K562 (cell line): ENCODE measurements around the gene CEP57. TPM values are rescaled to one million over a fixed set of nuclear protein-coding genes. Genes with fewer than 3 reads are reported as not detected.

Source experiments
- BMI1 ChIP-seq: fragments of 150-350 bp; IDR thresholded peaks from 2 replicates; pipeline ENCODE4 v1.6.1; 2014; ENCODE audit warnings: low read length
- FOXM1 ChIP-seq, 2 experiments: fragments of 450-650 bp in 1 of 2; sonication (generic) in 1 of 2; formaldehyde crosslinking in 1 of 2; IDR thresholded peaks; 2 replicates each; pipeline versions ENCODE4 v1.6.1 to v1.9.0; 2017 to 2022; ENCODE audit warnings: low read depth in 2 of 2, mild to moderate bottlenecking in 2 of 2, missing genetic modification reagents in 1 of 2, moderate library complexity in 1 of 2
- MED1 ChIP-seq: sonication (generic); formaldehyde crosslinking; IDR thresholded peaks from 2 replicates; pipeline ENCODE4 v1.8.1; 2023; ENCODE audit warnings: missing genetic modification reagents, borderline replicate concordance
- NCOA1 ChIP-seq: fragments of 450-650 bp; IDR thresholded peaks from 2 replicates; pipeline ENCODE4 v1.6.1; 2016; ENCODE audit warnings: low read depth
- PTBP1 ChIP-seq: fragments of 200-400 bp; formaldehyde crosslinking; IDR thresholded peaks from 2 replicates; pipeline ENCODE4 v1.6.1; 2017; ENCODE audit warnings: low read depth, low read length
- RBFOX2 ChIP-seq: fragments of 200-400 bp; formaldehyde crosslinking; IDR thresholded peaks from 2 replicates; pipeline ENCODE4 v1.6.1; 2017; ENCODE audit warnings: low read depth, mild to moderate bottlenecking, low read length, moderate library complexity
- XRCC3 ChIP-seq: fragments of 450-650 bp; IDR thresholded peaks from 2 replicates; pipeline ENCODE4 v1.6.1; 2017; ENCODE audit warnings: mild to moderate bottlenecking, moderate library complexity
- ZC3H11A ChIP-seq: IDR thresholded peaks from 2 replicates; pipeline ENCODE4 v1.6.1; 2012; ENCODE audit warnings: low read depth, low read length, improper control_type of control experiment
- ZNF239 ChIP-seq: fragments of 250-450 bp; sonication (Bioruptor Pico); IDR thresholded peaks from 2 replicates; pipeline ENCODE4 v1.4.0; 2020; ENCODE audit warnings: mild to moderate bottlenecking
- ZNF444 ChIP-seq: fragments of 250-450 bp; sonication (Bioruptor Pico); IDR thresholded peaks from 2 replicates; pipeline ENCODE4 v1.4.0; 2020; ENCODE audit warnings: mild to moderate bottlenecking, moderate library complexity
- ZNF780A ChIP-seq: fragments of 250-450 bp; sonication (Bioruptor Pico); IDR thresholded peaks from 2 replicates; pipeline ENCODE4 v1.5.0; 2021; ENCODE audit warnings: mild to moderate bottlenecking
- ZNF830 ChIP-seq: fragments of 250-450 bp; sonication (Bioruptor Pico); IDR thresholded peaks from 2 replicates; pipeline ENCODE4 v1.5.0; 2021; ENCODE audit warnings: mild to moderate bottlenecking
- polyA plus RNA-seq, 8 experiments: library from polyadenylated mRNA; depleted of rRNA in 4 of 8; stranded (reverse) in 5 of 8; unstranded in 3 of 8; fragments of >200 nt; fragmentation: Nextera tagmentation in 2 of 8; fragmentation: Illumina TruSeq in 1 of 8; extraction: Ambion mirVana in 2 of 8; extraction: Trizol in 1 of 8; gene quantifications; 2 replicates each; pipeline versions ENCODE4 v1.2.1 to v1.2.3, GENCODE V29; 2011 to 2014; ENCODE audit warnings: inconsistent platforms in 1 of 8, missing spikeins in 1 of 8
- total RNA-seq, 7 experiments: library from RNA; depleted of rRNA in 6 of 7; stranded (reverse); fragments of >200 nt in 6 of 7; fragmentation: Illumina TruSeq in 2 of 7; extraction: Trizol in 2 of 7; gene quantifications; 2 replicates each; pipeline versions ENCODE4 v1.2.1 to v1.2.3, GENCODE V29; 2011 to 2021; ENCODE audit warnings: low replicate concordance in 1 of 7
- TF ChIP-seq, protein P1 (sequence below): IDR thresholded peaks from 3 replicates; pipeline ENCODE4 v1.6.1; 2011; ENCODE audit warnings: borderline replicate concordance, mild to moderate bottlenecking; ENCODE audit not compliant: insufficient read length, insufficient read depth
- TF ChIP-seq, protein P2 (sequence below): fragments of 450-650 bp; formaldehyde crosslinking; IDR thresholded peaks from 2 replicates; pipeline ENCODE4 v1.4.0; 2022; ENCODE audit warnings: mild to moderate bottlenecking, moderate library complexity
- TF ChIP-seq, protein P3 (sequence below): sonication (generic); formaldehyde crosslinking; IDR thresholded peaks from 2 replicates; pipeline ENCODE4 v1.8.0; 2022; ENCODE audit warnings: mild to moderate bottlenecking, missing genetic modification reagents
- TF ChIP-seq, protein P4 (sequence below): fragments of 450-650 bp; IDR thresholded peaks from 2 replicates; pipeline ENCODE4 v1.6.1; 2016
- TF ChIP-seq, protein P5 (sequence below), 2 experiments: fragments of 450-650 bp; IDR thresholded peaks; 2 replicates each; pipeline ENCODE4 v1.6.1; 2018; ENCODE audit warnings: mild to moderate bottlenecking in 2 of 2, low read depth in 1 of 2; ENCODE audit not compliant: partially characterized antibody in 2 of 2

The CEP57 gene
- total and polyA plus RNA-seq, 9 of the 15 experiments (the other 6 are each of a cell fraction or from before 2014, with no cell fraction given) = 25.1 to 88.1 (median 65.2) TPM

DNA sequence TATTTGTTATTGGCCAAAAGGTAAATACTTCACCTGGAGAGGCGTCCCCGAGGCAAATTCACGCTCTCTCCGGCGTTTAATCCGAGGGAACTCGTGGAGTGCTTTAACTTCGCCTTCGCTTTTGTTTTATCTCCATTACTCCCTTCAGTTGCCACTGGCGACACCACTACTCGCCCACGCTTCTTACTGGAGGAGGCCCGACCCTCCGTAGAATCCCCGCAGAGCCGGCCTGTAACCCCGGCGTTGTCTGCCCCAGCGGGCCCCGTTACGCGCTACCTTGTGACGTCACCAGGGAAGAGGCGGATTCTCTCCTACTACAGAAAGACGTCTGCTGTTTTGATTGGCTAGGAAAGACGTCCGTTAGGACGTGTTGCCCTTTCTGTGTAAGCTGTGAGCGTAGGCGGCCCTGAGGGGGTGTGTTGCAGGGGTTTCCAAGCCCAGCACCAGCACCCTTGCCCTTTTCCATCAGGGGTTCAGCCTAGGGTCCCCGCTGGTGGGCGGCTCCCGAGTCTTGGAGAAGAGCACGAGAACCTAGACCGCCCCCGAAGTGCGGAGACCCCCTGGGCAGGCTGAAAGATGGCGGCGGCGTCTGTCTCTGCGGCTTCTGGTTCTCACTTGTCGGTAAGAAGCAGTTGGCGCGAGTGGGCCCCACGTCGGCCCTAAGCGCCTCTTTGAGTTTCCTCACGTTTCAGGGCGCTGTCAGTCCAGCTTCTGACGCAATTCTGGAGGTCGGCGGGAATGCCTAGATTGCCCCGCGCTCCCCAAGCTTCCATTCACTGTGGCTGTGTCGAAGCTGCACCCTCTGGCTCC is at the start of gene CEP57 (continued):
- TF ChIP-seq, protein P1, sequence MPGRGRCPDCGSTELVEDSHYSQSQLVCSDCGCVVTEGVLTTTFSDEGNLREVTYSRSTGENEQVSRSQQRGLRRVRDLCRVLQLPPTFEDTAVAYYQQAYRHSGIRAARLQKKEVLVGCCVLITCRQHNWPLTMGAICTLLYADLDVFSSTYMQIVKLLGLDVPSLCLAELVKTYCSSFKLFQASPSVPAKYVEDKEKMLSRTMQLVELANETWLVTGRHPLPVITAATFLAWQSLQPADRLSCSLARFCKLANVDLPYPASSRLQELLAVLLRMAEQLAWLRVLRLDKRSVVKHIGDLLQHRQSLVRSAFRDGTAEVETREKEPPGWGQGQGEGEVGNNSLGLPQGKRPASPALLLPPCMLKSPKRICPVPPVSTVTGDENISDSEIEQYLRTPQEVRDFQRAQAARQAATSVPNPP = no peak
- 0 out of 2 replicates have a peak, but pooled peaks have one; percentile 26 for TF ChIP-seq ZNF830
- peak; percentile 62; the same call in 1 of the 2 replicates for TF ChIP-seq NCOA1
- TF ChIP-seq, protein P2, sequence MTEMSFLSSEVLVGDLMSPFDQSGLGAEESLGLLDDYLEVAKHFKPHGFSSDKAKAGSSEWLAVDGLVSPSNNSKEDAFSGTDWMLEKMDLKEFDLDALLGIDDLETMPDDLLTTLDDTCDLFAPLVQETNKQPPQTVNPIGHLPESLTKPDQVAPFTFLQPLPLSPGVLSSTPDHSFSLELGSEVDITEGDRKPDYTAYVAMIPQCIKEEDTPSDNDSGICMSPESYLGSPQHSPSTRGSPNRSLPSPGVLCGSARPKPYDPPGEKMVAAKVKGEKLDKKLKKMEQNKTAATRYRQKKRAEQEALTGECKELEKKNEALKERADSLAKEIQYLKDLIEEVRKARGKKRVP (CRISPR knock-in tag) = no peak; the same call in 1 of the 2 replicates
- no peak for TF ChIP-seq ZNF239
- TF ChIP-seq, protein P3, sequence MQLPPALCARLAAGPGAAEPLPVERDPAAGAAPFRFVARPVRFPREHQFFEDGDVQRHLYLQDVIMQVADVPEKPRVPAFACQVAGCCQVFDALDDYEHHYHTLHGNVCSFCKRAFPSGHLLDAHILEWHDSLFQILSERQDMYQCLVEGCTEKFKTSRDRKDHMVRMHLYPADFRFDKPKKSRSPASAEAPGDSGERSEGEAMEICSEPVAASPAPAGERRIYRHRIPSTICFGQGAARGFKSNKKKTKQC (CRISPR knock-in tag) = no peak
- TF ChIP-seq ZNF444 = no peak
- TF ChIP-seq XRCC3 = no peak
- TF ChIP-seq FOXM1 (IDR thresholded peaks at IDR 0.05; ENCODE audit: low read depth) = 0 out of 2 replicates have a peak, but pooled peaks have one; percentile 7
- TF ChIP-seq FOXM1 (CRISPR knock-in tag; IDR thresholded peaks at IDR 0.05; ENCODE audit: low read depth) = no peak
- TF ChIP-seq ZNF780A (CRISPR knock-in tag) = no peak
- no peak for TF ChIP-seq ZC3H11A
- TF ChIP-seq MED1 (CRISPR knock-in tag) = no peak
- TF ChIP-seq, protein P4, sequence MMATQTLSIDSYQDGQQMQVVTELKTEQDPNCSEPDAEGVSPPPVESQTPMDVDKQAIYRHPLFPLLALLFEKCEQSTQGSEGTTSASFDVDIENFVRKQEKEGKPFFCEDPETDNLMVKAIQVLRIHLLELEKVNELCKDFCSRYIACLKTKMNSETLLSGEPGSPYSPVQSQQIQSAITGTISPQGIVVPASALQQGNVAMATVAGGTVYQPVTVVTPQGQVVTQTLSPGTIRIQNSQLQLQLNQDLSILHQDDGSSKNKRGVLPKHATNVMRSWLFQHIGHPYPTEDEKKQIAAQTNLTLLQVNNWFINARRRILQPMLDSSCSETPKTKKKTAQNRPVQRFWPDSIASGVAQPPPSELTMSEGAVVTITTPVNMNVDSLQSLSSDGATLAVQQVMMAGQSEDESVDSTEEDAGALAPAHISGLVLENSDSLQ = peak; percentile 98
- peak; percentile 75 for TF ChIP-seq RBFOX2
- no peak for TF ChIP-seq PTBP1
- TF ChIP-seq, protein P5, sequence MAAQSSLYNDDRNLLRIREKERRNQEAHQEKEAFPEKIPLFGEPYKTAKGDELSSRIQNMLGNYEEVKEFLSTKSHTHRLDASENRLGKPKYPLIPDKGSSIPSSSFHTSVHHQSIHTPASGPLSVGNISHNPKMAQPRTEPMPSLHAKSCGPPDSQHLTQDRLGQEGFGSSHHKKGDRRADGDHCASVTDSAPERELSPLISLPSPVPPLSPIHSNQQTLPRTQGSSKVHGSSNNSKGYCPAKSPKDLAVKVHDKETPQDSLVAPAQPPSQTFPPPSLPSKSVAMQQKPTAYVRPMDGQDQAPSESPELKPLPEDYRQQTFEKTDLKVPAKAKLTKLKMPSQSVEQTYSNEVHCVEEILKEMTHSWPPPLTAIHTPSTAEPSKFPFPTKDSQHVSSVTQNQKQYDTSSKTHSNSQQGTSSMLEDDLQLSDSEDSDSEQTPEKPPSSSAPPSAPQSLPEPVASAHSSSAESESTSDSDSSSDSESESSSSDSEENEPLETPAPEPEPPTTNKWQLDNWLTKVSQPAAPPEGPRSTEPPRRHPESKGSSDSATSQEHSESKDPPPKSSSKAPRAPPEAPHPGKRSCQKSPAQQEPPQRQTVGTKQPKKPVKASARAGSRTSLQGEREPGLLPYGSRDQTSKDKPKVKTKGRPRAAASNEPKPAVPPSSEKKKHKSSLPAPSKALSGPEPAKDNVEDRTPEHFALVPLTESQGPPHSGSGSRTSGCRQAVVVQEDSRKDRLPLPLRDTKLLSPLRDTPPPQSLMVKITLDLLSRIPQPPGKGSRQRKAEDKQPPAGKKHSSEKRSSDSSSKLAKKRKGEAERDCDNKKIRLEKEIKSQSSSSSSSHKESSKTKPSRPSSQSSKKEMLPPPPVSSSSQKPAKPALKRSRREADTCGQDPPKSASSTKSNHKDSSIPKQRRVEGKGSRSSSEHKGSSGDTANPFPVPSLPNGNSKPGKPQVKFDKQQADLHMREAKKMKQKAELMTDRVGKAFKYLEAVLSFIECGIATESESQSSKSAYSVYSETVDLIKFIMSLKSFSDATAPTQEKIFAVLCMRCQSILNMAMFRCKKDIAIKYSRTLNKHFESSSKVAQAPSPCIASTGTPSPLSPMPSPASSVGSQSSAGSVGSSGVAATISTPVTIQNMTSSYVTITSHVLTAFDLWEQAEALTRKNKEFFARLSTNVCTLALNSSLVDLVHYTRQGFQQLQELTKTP (IDR thresholded peaks at IDR 0.05; ENCODE audit: low read depth in 1 of 2, partially characterized antibody in 2 of 2) = peak in 1 of 2 experiments; percentile 70
- no peak for TF ChIP-seq BMI1
